ENCODE data around the gene MAN1A2.
"Not testable (repeated sequence)": the region's sequence is repeated elsewhere in the genome, so short reads cannot be mapped to it uniquely, and the experiment has no call there.

The MAN1A2 gene

GRCh38 chr1:117367046-117368025 lies at the start of gene MAN1A2:
Gene MAN1A2 (plus strand): TSS chr1:117367449. CDS start chr1:117368184, 735 bp downstream.
- DNase-seq (ENCODE audit: low read depth in 2 of 2), result peak; percentile 40 to 50

- DNase-seq (ENCODE audit: low read depth in 2 of 2), result no peak
These were observed 49.2 kb upstream of the MAN1A2 start for GRCh38 chr1:117318011-117318410.

- no peak for DNase-seq (ENCODE audit: low read depth in 2 of 2)
These were observed 48.8 kb upstream of the MAN1A2 start for GRCh38 chr1:117318426-117318825.

GRCh38 chr1:117320515-117320914 lies 46.7 kb upstream of the MAN1A2 start:
- DNase-seq (ENCODE audit: low read depth in 2 of 2), result no peak

GRCh38 chr1:117321680-117322609 lies 45.3 kb upstream of the MAN1A2 start:
- no peak for DNase-seq (ENCODE audit: low read depth in 2 of 2)

- no peak for DNase-seq (ENCODE audit: low read depth in 2 of 2)
These were observed 42.9 kb upstream of the MAN1A2 start for GRCh38 chr1:117324357-117324756.

- DNase-seq (ENCODE audit: low read depth in 2 of 2), result not testable (repeated sequence)
These were observed 41.2 kb upstream of the MAN1A2 start for GRCh38 chr1:117326035-117326434.

GRCh38 chr1:117327011-117327410 lies 40.2 kb upstream of the MAN1A2 start:
- no peak for DNase-seq (ENCODE audit: low read depth in 2 of 2)

- DNase-seq (ENCODE audit: low read depth in 2 of 2), result no peak
These were observed 31.7 kb upstream of the MAN1A2 start for GRCh38 chr1:117335376-117336086.

GRCh38 chr1:117336088-117336817 lies 31.0 kb upstream of the MAN1A2 start:
- no peak for DNase-seq (ENCODE audit: low read depth in 2 of 2)

GRCh38 chr1:117339866-117340700 lies 27.2 kb upstream of the MAN1A2 start:
- DNase-seq (ENCODE audit: low read depth in 2 of 2), result no peak

GRCh38 chr1:117341123-117341522 lies 26.1 kb upstream of the MAN1A2 start:
- no peak for DNase-seq (ENCODE audit: low read depth in 2 of 2)

- DNase-seq (ENCODE audit: low read depth in 2 of 2), result no peak
These were observed 24.9 kb upstream of the MAN1A2 start for GRCh38 chr1:117342397-117342796.

- no peak for DNase-seq (ENCODE audit: low read depth in 2 of 2)
These were observed 20.9 kb upstream of the MAN1A2 start for GRCh38 chr1:117346206-117346928.

GRCh38 chr1:117347907-117348306 lies 19.3 kb upstream of the MAN1A2 start:
- DNase-seq (ENCODE audit: low read depth in 2 of 2), result no peak

- DNase-seq (ENCODE audit: low read depth in 2 of 2), result not testable (repeated sequence)
These were observed 14.6 kb upstream of the MAN1A2 start for GRCh38 chr1:117352695-117353094.

- DNase-seq (ENCODE audit: low read depth in 2 of 2), result not testable (repeated sequence)
These were observed 9.2 kb upstream of the MAN1A2 start for GRCh38 chr1:117357833-117358603.

GRCh38 chr1:117358604-117358887 lies 8.7 kb upstream of the MAN1A2 start:
- not testable (repeated sequence) for DNase-seq (ENCODE audit: low read depth in 2 of 2)
